H1 (cell line): ENCODE measurements around the gene HS6ST2. TPM values are rescaled to one million over a fixed set of nuclear protein-coding genes. Genes with fewer than 3 reads are reported as not detected.

Experiments
- CTCF ChIA-PET: fragments of 300-600 bp; sonication (Branson Sonifier 250); formaldehyde crosslinking; loops from one replicate; lab custom pipeline; 2021; ENCODE audit not compliant: partially characterized antibody; lab: Charles Lee
- POLR2A ChIA-PET: fragments of 300-600 bp; sonication (Branson Sonifier 250); formaldehyde crosslinking; loops from one replicate; lab custom pipeline; 2021; ENCODE audit warnings: inconsistent platforms; ENCODE audit not compliant: partially characterized antibody; lab: Charles Lee
- DNase-seq, 2 experiments: peaks; one replicate each; pipeline versions ENCODE4 v3.0.0 to v3.0.0-alpha.2; 2010 to 2022; ENCODE audit warnings: low spot score in 2 of 2, low read depth in 1 of 2, mixed read lengths in 1 of 2
- FAIRE-seq: peaks from 2 replicates; lab custom pipeline; 2011; peaks lifted over from hg19 to GRCh38; lab: Jason Lieb, UNC
- H2AFZ ChIP-seq: 2 replicates; pipeline ENCODE4 v1.8.1; 2012; ENCODE audit warnings: low read length, inconsistent platforms
- H2AK5ac ChIP-seq: 2 replicates; pipeline ENCODE4 v1.6.1; 2013; ENCODE audit warnings: low read depth, low read length
- H2BK120ac ChIP-seq: replicated peaks from 2 replicates; pipeline ENCODE3; 2013; ENCODE audit warnings: low read depth, low read length, inconsistent platforms
- H2BK12ac ChIP-seq: 2 replicates; pipeline ENCODE4 v1.6.1; 2013; ENCODE audit warnings: low read depth, low read length
- H2BK15ac ChIP-seq: 2 replicates; pipeline ENCODE4 v1.6.1; 2013; ENCODE audit warnings: low read length
- H2BK20ac ChIP-seq: 2 replicates; pipeline ENCODE4 v1.6.1; 2013; ENCODE audit warnings: low read length
- H2BK5ac ChIP-seq: 2 replicates; pipeline ENCODE4 v1.6.1; 2013; ENCODE audit warnings: low read depth, low read length
- H3K14ac ChIP-seq: 2 replicates; pipeline ENCODE4 v1.6.1; 2013; ENCODE audit warnings: inconsistent platforms; ENCODE audit not compliant: insufficient read length
- H3K18ac ChIP-seq: 2 replicates; pipeline ENCODE4 v1.6.1; 2013; ENCODE audit warnings: low read length; ENCODE audit errors: extremely low read depth
- H3K23ac ChIP-seq: 2 replicates; pipeline ENCODE4 v1.6.1; 2013; ENCODE audit warnings: inconsistent platforms; ENCODE audit not compliant: insufficient read length
- H3K23me2 ChIP-seq: 2 replicates; pipeline ENCODE4 v1.6.1; 2013; ENCODE audit warnings: low read depth, low read length
- H3K27ac ChIP-seq: 2 replicates; pipeline ENCODE4 v1.6.1; 2011; ENCODE audit warnings: low read depth, low read length, inconsistent platforms
- H3K27me3 ChIP-seq, 4 experiments: replicated peaks in 1 of 4; 1 replicate in 1 of 4; 2 replicates in 3 of 4; pipeline versions ENCODE4 v1.6.1 to v1.8.1; 2011 to 2013; ENCODE audit warnings: low read length in 3 of 4, mild to moderate bottlenecking in 3 of 4, inconsistent platforms in 2 of 4, mixed read lengths in 2 of 4, moderate library complexity in 1 of 4; ENCODE audit not compliant: control insufficient read depth in 3 of 4, insufficient read depth in 3 of 4; ENCODE audit errors: extremely low read depth in 1 of 4
- H3K36me3 ChIP-seq, 4 experiments: 2 replicates each; pipeline versions ENCODE4 v1.6.1 to v1.8.1; 2011 to 2013; ENCODE audit warnings: mild to moderate bottlenecking in 4 of 4, low read length in 3 of 4, moderate library complexity in 2 of 4, control low read depth in 1 of 4, inconsistent platforms in 1 of 4; ENCODE audit not compliant: insufficient read depth in 4 of 4, control insufficient read depth in 2 of 4
- H3K4ac ChIP-seq: replicated peaks from 2 replicates; pipeline ENCODE3; 2013; ENCODE audit warnings: low read length, low read depth, mixed read lengths, inconsistent platforms; ENCODE audit not compliant: insufficient read length
- H3K4me1 ChIP-seq, 4 experiments: replicated peaks in 1 of 4; 1 replicate in 1 of 4; 2 replicates in 3 of 4; pipeline versions ENCODE4 v1.6.1 to v1.8.1; 2011 to 2013; ENCODE audit warnings: low read length in 3 of 4, inconsistent platforms in 2 of 4, mixed read lengths in 1 of 4; ENCODE audit not compliant: insufficient read depth in 4 of 4, control insufficient read depth in 3 of 4
- H3K4me2 ChIP-seq, 2 experiments: 2 replicates each; pipeline versions ENCODE4 v1.6.1 to v1.8.1; 2011 to 2013; ENCODE audit warnings: low read depth in 2 of 2, low read length in 2 of 2, control low read depth in 1 of 2, inconsistent platforms in 1 of 2, mild to moderate bottlenecking in 1 of 2; ENCODE audit not compliant: insufficient read depth in 1 of 2
- H3K4me3 ChIP-seq, 4 experiments: fragments of 200-600, 300-600 bp in 1 of 4; sonication (generic), shearing (Covaris generic), sonication (Bioruptor Twin) in 1 of 4; 2 replicates each; pipeline versions ENCODE4 v1.5.1 to v1.8.1; 2011 to 2016; ENCODE audit warnings: low read length in 4 of 4, low read depth in 3 of 4, control low read depth in 2 of 4, inconsistent platforms in 2 of 4, mild to moderate bottlenecking in 2 of 4, mixed read lengths in 1 of 4, moderate library complexity in 1 of 4; ENCODE audit not compliant: insufficient read depth in 2 of 4; ENCODE audit errors: extremely low read depth in 1 of 4
- H3K56ac ChIP-seq: replicated peaks from 2 replicates; pipeline ENCODE3; 2013; ENCODE audit warnings: low read depth, mild to moderate bottlenecking, mixed read lengths, low read length, inconsistent platforms; ENCODE audit not compliant: insufficient read length
- H3K79me1 ChIP-seq: 2 replicates; pipeline ENCODE4 v1.6.1; 2013; ENCODE audit warnings: low read depth, low read length, control low read depth
- H3K79me2 ChIP-seq, 2 experiments: 2 replicates each; pipeline versions ENCODE4 v1.6.1 to v1.8.1; 2012 to 2013; ENCODE audit warnings: low read length in 2 of 2, mild to moderate bottlenecking in 2 of 2, inconsistent platforms in 1 of 2; ENCODE audit not compliant: insufficient read depth in 2 of 2, control insufficient read depth in 1 of 2
- H3K9ac ChIP-seq, 4 experiments: replicated peaks in 1 of 4; 1 replicate in 1 of 4; 2 replicates in 3 of 4; pipeline versions ENCODE4 v1.6.1 to v1.8.1; 2011 to 2013; ENCODE audit warnings: low read depth in 3 of 4, low read length in 3 of 4, control low read depth in 2 of 4, mild to moderate bottlenecking in 2 of 4, moderate library complexity in 2 of 4, inconsistent platforms in 1 of 4; ENCODE audit errors: extremely low read depth in 1 of 4
- H3K9me3 ChIP-seq, 2 experiments: 2 replicates each; pipeline versions ENCODE4 v1.6.1 to v1.8.1; 2012 to 2013; ENCODE audit warnings: mild to moderate bottlenecking in 2 of 2, moderate library complexity in 2 of 2, control low read depth in 1 of 2, inconsistent platforms in 1 of 2, low read depth in 1 of 2, low read length in 1 of 2, mixed read lengths in 1 of 2; ENCODE audit not compliant: insufficient read depth in 2 of 2
- H4K20me1 ChIP-seq, 2 experiments: replicated peaks in 1 of 2; 2 replicates each; pipeline versions ENCODE3 to v1.8.1; 2011 to 2013; ENCODE audit warnings: inconsistent platforms in 2 of 2, low read length in 2 of 2, mild to moderate bottlenecking in 1 of 2; ENCODE audit not compliant: insufficient read depth in 2 of 2, control insufficient read depth in 1 of 2
- H4K5ac ChIP-seq: 2 replicates; pipeline ENCODE4 v1.6.1; 2013; ENCODE audit warnings: low read length, low read depth, mixed read lengths, inconsistent platforms; ENCODE audit not compliant: insufficient read length
- H4K8ac ChIP-seq: 2 replicates; pipeline ENCODE4 v1.8.0; 2013; ENCODE audit warnings: mild to moderate bottlenecking, moderate library complexity, low read length, inconsistent platforms; ENCODE audit not compliant: insufficient read depth; ENCODE audit errors: extremely low read depth
- H4K91ac ChIP-seq: replicated peaks from 2 replicates; pipeline ENCODE3; 2013; ENCODE audit warnings: low read length, mixed read lengths, inconsistent platforms; ENCODE audit not compliant: insufficient read length
- ASH2L ChIP-seq: fragments of 200-600, 300-600 bp; sonication (generic); IDR thresholded peaks from one replicate; pipeline ENCODE4 v1.7.1; 2017; ENCODE audit warnings: low read length
- BRCA1 ChIP-seq: IDR thresholded peaks from 2 replicates; pipeline ENCODE4 v1.6.1; 2012; ENCODE audit warnings: low read depth, low read length, improper control_type of control experiment
- CEBPB ChIP-seq: IDR thresholded peaks from 2 replicates; pipeline ENCODE4 v1.6.1; 2012; ENCODE audit warnings: low read depth, low read length
- HDAC2 ChIP-seq, 2 experiments: fragments of 300-600 bp in 1 of 2; sonication (generic) in 1 of 2; IDR thresholded peaks; 2 replicates each; pipeline ENCODE4 v1.6.1; 2011 to 2012; ENCODE audit warnings: low read depth in 2 of 2, low read length in 2 of 2, mild to moderate bottlenecking in 2 of 2, moderate library complexity in 2 of 2, borderline replicate concordance in 1 of 2, inconsistent platforms in 1 of 2
- HDAC6 ChIP-seq: IDR thresholded peaks from one replicate; pipeline ENCODE4 v1.7.1; 2012; ENCODE audit warnings: low read depth, mild to moderate bottlenecking, inconsistent platforms, low read length, moderate library complexity
- KDM4A ChIP-seq: IDR thresholded peaks from one replicate; pipeline ENCODE4 v1.7.1; 2012; ENCODE audit warnings: low read depth, mild to moderate bottlenecking, moderate library complexity, low read length, inconsistent platforms; ENCODE audit not compliant: severe bottlenecking
- KDM5A ChIP-seq: fragments of 200-600 bp; IDR thresholded peaks from 2 replicates; pipeline ENCODE4 v1.7.1; 2012; ENCODE audit warnings: mild to moderate bottlenecking, low read length, inconsistent platforms, mixed read lengths
- RNF2 ChIP-seq: fragments of 200-900, 300-1000 bp; sonication (generic); IDR thresholded peaks from 2 replicates; pipeline ENCODE4 v1.7.1; 2016; ENCODE audit warnings: borderline replicate concordance, low read depth, mild to moderate bottlenecking, antibody characterized with exemption, low read length; ENCODE audit not compliant: poor library complexity, severe bottlenecking; ENCODE audit errors: missing control alignments
- SAP30 ChIP-seq: fragments of 300-600 bp; sonication (generic); IDR thresholded peaks from 2 replicates; pipeline ENCODE4 v1.7.1; 2012; ENCODE audit warnings: low read length, moderate library complexity, mild to moderate bottlenecking, inconsistent platforms; ENCODE audit not compliant: insufficient read depth, insufficient replicate concordance
- SIN3A ChIP-seq, 2 experiments: IDR thresholded peaks in 1 of 2; conservative IDR thresholded peaks in 1 of 2; 2 replicates each; pipeline ENCODE4 v1.6.1; 2011 to 2012; ENCODE audit warnings: low read length in 2 of 2, improper control_type of control experiment in 1 of 2, low read depth in 1 of 2, mild to moderate bottlenecking in 1 of 2
- SRF ChIP-seq: IDR thresholded peaks from 2 replicates; pipeline ENCODE4 v1.6.1; 2011; ENCODE audit warnings: mild to moderate bottlenecking, low read depth, low read length, moderate library complexity
- TAF7 ChIP-seq: optimal IDR thresholded peaks from 2 replicates; pipeline ENCODE3; 2011; ENCODE audit warnings: low read depth, mild to moderate bottlenecking, inconsistent platforms, low read length, moderate library complexity, borderline replicate concordance
- WGBS, 2 experiments: shearing (Covaris generic) in 1 of 2; methylation state at CpG; one replicate each; pipeline versions ENCODE4 v1.1.6 to v1.1.7; 2013 to 2015; ENCODE audit warnings: low lambda C conversion rate in 2 of 2, mixed read lengths in 2 of 2, inconsistent platforms in 1 of 2, low coverage in 1 of 2, missing lambda C conversion rate in 1 of 2; ENCODE audit not compliant: insufficient replicate concordance in 2 of 2, insufficient coverage in 1 of 2, insufficient read length in 1 of 2; ENCODE audit errors: extremely low coverage in 1 of 2, missing lambda C conversion rate in 1 of 2; 5-methylcytosine and 5-hydroxymethylcytosine counted together
- polyA plus RNA-seq, 7 experiments: library from polyadenylated mRNA; depleted of rRNA in 3 of 7; stranded (reverse) in 5 of 7; unstranded in 2 of 7; fragments of >200 nt in 5 of 7; fragments of 200-250 nt in 2 of 7; gene quantifications; 1 replicate in 5 of 7; 2 replicates in 1 of 7; 4 replicates in 1 of 7; pipeline versions ENCODE4 v1.2.1 to v1.2.3, GENCODE V29; 2011 to 2013; ENCODE audit warnings: missing spikeins in 2 of 7, mixed read lengths in 2 of 7
- total RNA-seq: library from RNA; stranded (reverse); fragmentation: NEBNext Ultra II Directional; extraction: Animal tissue kit (Norgen Biotek cat#: 25700); gene quantifications from 2 replicates; pipeline ENCODE4 v1.2.1, GENCODE V29; 2021

HS6ST2 gene
- total and polyA plus RNA-seq, 2 of the 8 experiments (the other 6 are each of a cell fraction or from before 2014, with no cell fraction given), result 3.9 TPM

GRCh38 chrX:132584936-132585335 lies 373.5 kb downstream of the HS6ST2 start:
- Histone ChIP-seq H2AFZ (no peak overlapping the region), H4K8ac (no peak overlapping the region), H3K14ac (no peak overlapping the region), H3K4me3 (no peak overlapping the region), H3K56ac (no peak overlapping the region), H2BK12ac (no peak overlapping the region), H3K23ac (no peak overlapping the region), H3K9me3 (no peaks in the 10 kb centered on the region), H3K23me2 (no peaks in the 10 kb centered on the region), H3K18ac (no peak overlapping the region), H2BK20ac (no peak overlapping the region), H3K9ac (no peak overlapping the region), H3K27ac (no peak overlapping the region), H4K20me1 (no peaks in the 10 kb centered on the region), H3K4me1 (no peaks in the 10 kb centered on the region), H4K91ac (no peak overlapping the region), H3K79me1 (no peaks in the 10 kb centered on the region), H3K4ac (no peak overlapping the region), H2BK5ac (no peak overlapping the region), H4K5ac (no peak overlapping the region), H3K4me2 (no peak overlapping the region), H3K27me3 (no peaks in the 10 kb centered on the region), H2BK15ac (no peak overlapping the region), H2BK120ac (no peak overlapping the region), H3K36me3 (no peaks in the 10 kb centered on the region), H2AK5ac (no peak overlapping the region), H3K79me2 (no peaks in the 10 kb centered on the region)
- 100% methylated on average over 4 of the region's 4 CpGs; no CpG with 5 or more reads in 1 of the 2 experiments for WGBS, 2 experiments
- DNase-seq, result no peak
- TF ChIP-seq BRCA1, result no peak
- TF ChIP-seq CEBPB, result no peak
- no peak for TF ChIP-seq ASH2L
- no peak for TF ChIP-seq RNF2
- TF ChIP-seq KDM4A, result no peak
- no peak for TF ChIP-seq HDAC6
- no peak for TF ChIP-seq KDM5A
- no peak for TF ChIP-seq SAP30
- TF ChIP-seq HDAC2 (IDR thresholded peaks at IDR 0.05; ENCODE audit: borderline replicate concordance in 1 of 2, low read depth in 2 of 2, low read length in 2 of 2), result no peak
- TF ChIP-seq SRF, result no peak
- no peak for TF ChIP-seq TAF7
- TF ChIP-seq SIN3A (conservative IDR thresholded peaks at IDR 0.05 in 1 of 2, IDR thresholded peaks at IDR 0.05 in 1 of 2; ENCODE audit: low read depth in 1 of 2, low read length in 2 of 2), result no peak
- FAIRE-seq, result no peak
- CTCF ChIA-PET, result interaction anchor here (0.6 to 1.5 kb wide), 2 partner anchors 10 to 1957 kb away, joined by 3 to 5 read pairs; no protein-coding TSS in a partner anchor
- POLR2A ChIA-PET, result interaction anchor here (0.6 kb wide), 1 partner anchor 191 kb away, joined by 3 read pairs; no protein-coding TSS in a partner anchor
